HG02571 (cell line): ENCODE measurements around the gene THAP11.

ENCODE experiments used
- ATAC-seq: cut with Tn5 transposase; IDR thresholded peaks from one replicate; pipeline ENCODE4 v1.9.1; 2021; ENCODE audit warnings: mild to moderate bottlenecking, moderate library complexity; ENCODE audit not compliant: unreplicated experiment

Gene THAP11

GRCh38 chr16:67881621-67882161, 39.6 kb downstream of the THAP11 start:
- no peak for ATAC-seq

- no peak for ATAC-seq
These were observed 40.4 kb downstream of the THAP11 start for GRCh38 chr16:67882374-67883145.

- ATAC-seq = no peak
These were observed 41.2 kb downstream of the THAP11 start for GRCh38 chr16:67883146-67883871.

- no peak for ATAC-seq
These were observed 41.7 kb downstream of the THAP11 start for GRCh38 chr16:67883872-67884261.

- no peak for ATAC-seq
These were observed 42.6 kb downstream of the THAP11 start, which contains the start of gene NRN1L for GRCh38 chr16:67884684-67885083. Gene NRN1L, plus strand, starts transcription at chr16:67884885. Its CDS starts 19 bp downstream, at chr16:67884904.

- ATAC-seq = no peak
These were observed 43.4 kb downstream of the THAP11 start for GRCh38 chr16:67885545-67885944.

- ATAC-seq = no peak
These were observed 43.9 kb downstream of the THAP11 start for GRCh38 chr16:67885976-67886375.

GRCh38 chr16:67886387-67886786, 44.3 kb downstream of the THAP11 start:
- ATAC-seq = no peak

GRCh38 chr16:67888331-67888730, 46.2 kb downstream of the THAP11 start:
- ATAC-seq = no peak

GRCh38 chr16:67892375-67892774, 50.3 kb downstream of the THAP11 start:
- no peak for ATAC-seq

GRCh38 chr16:67892899-67893742, 51.0 kb downstream of the THAP11 start, which contains the start of gene PSKH1:
Gene PSKH1, plus strand, starts transcription at chr16:67893254. Its CDS starts 15,496 bp downstream, at chr16:67908750.
- peak; percentile 92 for ATAC-seq
